ENCODE measurements around the gene MCTP1.

- TF ChIP-seq CTCF (IDR thresholded peaks at IDR 0.05) (no peak), POLR2AphosphoS5 (IDR thresholded peaks at IDR 0.05; ENCODE audit: insufficient read depth in 1 of 2, low read depth in 1 of 2) (no peak)
Observed at GRCh38 chr5:94815313-94816039, 469.4 kb downstream of the MCTP1 start.

All from vagina (tissue), 2 donors.